ENCODE results near the gene CEND1.

Gene CEND1

GRCh38 chr11:794766-795633 lies 5.1 kb upstream of the CEND1 start:
- no peak for DNase-seq

GRCh38 chr11:794013-794765 lies 4.3 kb upstream of the CEND1 start:
- no peak for DNase-seq

- no peak for DNase-seq
Measured at GRCh38 chr11:793556-793955, 3.7 kb upstream of the CEND1 start.

- no peak for DNase-seq
Measured at GRCh38 chr11:792873-793272, 3.0 kb upstream of the CEND1 start.

- DNase-seq = no peak
Measured at GRCh38 chr11:792535-792821, 2.6 kb upstream of the CEND1 start.

GRCh38 chr11:791658-792534 lies 2.0 kb upstream of the CEND1 start:
- no peak for DNase-seq

- no peak for DNase-seq
Measured at GRCh38 chr11:790721-791564, 1.1 kb upstream of the CEND1 start.

GRCh38 chr11:788953-789940 lies 643 bp downstream of the CEND1 start:
- DNase-seq = peak; percentile 60

GRCh38 chr11:788009-788640 lies 1.8 kb downstream of the CEND1 start:
- no peak for DNase-seq

- no peak for DNase-seq
Measured at GRCh38 chr11:787084-787675, 2.7 kb downstream of the CEND1 start.

- DNase-seq = no peak
Measured at GRCh38 chr11:786235-787083, 3.4 kb downstream of the CEND1 start.

GRCh38 chr11:783581-784015 lies 6.3 kb downstream of the CEND1 start:
- DNase-seq = peak; percentile 88

GRCh38 chr11:782264-783174 lies 7.4 kb downstream of the CEND1 start:
- no peak for DNase-seq

GRCh38 chr11:779955-780532 lies 9.8 kb downstream of the CEND1 start:
- DNase-seq = no peak

GRCh38 chr11:778976-779954 lies 10.6 kb downstream of the CEND1 start:
- DNase-seq = no peak

Data from retina (tissue), 1 donor.